Calu3 (cell line): ENCODE results near the gene KLK4. TPM values are rescaled to one million over a fixed set of nuclear protein-coding genes. Genes with fewer than 3 reads are reported as not detected.

ENCODE experiments used
- BruUV-seq: library from RNA; stranded (reverse); fragments of 400-500 nt; replicated peaks from 2 replicates; lab custom pipeline; 2021; lab: Mats Ljungman, UMichigan
- CTCF ChIA-PET: fragments of 300-600 bp; sonication (Branson Sonifier 250); formaldehyde crosslinking; loops from one replicate; lab custom pipeline; 2022; ENCODE audit warnings: antibody characterized with exemption; lab: Charles Lee
- DNase-seq: peaks from one replicate; pipeline ENCODE4 v3.0.0; 2022
- H3K27ac Mint-ChIP-seq: one replicate; pipeline ENCODE4 v1.8.0; 2022; ENCODE audit warnings: mixed read lengths; ENCODE audit not compliant: unreplicated experiment
- H3K27me3 Mint-ChIP-seq: one replicate; pipeline ENCODE4 v1.8.0; 2022; ENCODE audit warnings: mixed read lengths; ENCODE audit not compliant: unreplicated experiment
- H3K36me3 Mint-ChIP-seq: one replicate; pipeline ENCODE4 v1.8.0; 2022; ENCODE audit warnings: mild to moderate bottlenecking, moderate library complexity, mixed read lengths; ENCODE audit not compliant: insufficient read depth, unreplicated experiment
- H3K4me1 Mint-ChIP-seq: one replicate; pipeline ENCODE4 v1.8.0; 2022; ENCODE audit warnings: mild to moderate bottlenecking, low read depth, mixed read lengths; ENCODE audit not compliant: unreplicated experiment
- H3K4me3 Mint-ChIP-seq: one replicate; pipeline ENCODE4 v1.8.0; 2022; ENCODE audit warnings: mild to moderate bottlenecking, low read depth, moderate library complexity, mixed read lengths; ENCODE audit not compliant: unreplicated experiment
- H3K9me3 Mint-ChIP-seq: one replicate; pipeline ENCODE4 v1.8.0; 2022; ENCODE audit warnings: low read depth, mixed read lengths; ENCODE audit not compliant: unreplicated experiment
- intact Hi-C: fragments of 100-400 bp; cut with micrococcal nuclease; formaldehyde crosslinking; loops from one replicate; pipeline ENCODE4 v1.10.0; 2022; ENCODE audit not compliant: unreplicated experiment
- total RNA-seq: library from RNA; stranded (reverse); gene quantifications from 2 replicates; pipeline ENCODE4 v1.2.3, GENCODE V29; 2022
- TF ChIP-seq, protein P1 (sequence below): fragments of 200-600 bp; IDR thresholded peaks from one replicate; pipeline ENCODE4 v1.8.0; 2022; ENCODE audit warnings: antibody characterized with exemption; ENCODE audit not compliant: unreplicated experiment

KLK4 gene
- total RNA-seq, 1 experiment from 2014 or later: not detected

DNA sequence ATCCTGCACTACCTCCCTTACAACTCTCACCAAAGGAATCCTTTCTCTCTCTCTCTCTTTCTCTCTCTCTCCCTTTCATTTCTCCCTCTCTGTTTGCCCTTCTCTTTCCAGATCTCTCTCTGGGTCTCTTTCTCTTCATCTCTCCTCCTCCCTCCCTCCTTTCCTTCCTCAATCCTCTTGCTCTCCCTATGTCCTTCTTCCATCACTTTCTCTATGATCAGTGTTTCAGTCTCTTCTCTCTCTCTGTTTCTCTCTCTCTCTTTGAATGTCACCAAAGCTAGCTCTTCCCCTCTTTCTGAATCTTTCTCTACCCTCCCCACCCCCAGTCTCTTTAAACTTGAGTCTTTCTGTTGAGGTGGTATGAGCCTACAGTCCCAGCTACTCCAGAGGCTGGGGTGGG is 19.8 kb upstream of the KLK4 start:
- TF ChIP-seq, protein P1, sequence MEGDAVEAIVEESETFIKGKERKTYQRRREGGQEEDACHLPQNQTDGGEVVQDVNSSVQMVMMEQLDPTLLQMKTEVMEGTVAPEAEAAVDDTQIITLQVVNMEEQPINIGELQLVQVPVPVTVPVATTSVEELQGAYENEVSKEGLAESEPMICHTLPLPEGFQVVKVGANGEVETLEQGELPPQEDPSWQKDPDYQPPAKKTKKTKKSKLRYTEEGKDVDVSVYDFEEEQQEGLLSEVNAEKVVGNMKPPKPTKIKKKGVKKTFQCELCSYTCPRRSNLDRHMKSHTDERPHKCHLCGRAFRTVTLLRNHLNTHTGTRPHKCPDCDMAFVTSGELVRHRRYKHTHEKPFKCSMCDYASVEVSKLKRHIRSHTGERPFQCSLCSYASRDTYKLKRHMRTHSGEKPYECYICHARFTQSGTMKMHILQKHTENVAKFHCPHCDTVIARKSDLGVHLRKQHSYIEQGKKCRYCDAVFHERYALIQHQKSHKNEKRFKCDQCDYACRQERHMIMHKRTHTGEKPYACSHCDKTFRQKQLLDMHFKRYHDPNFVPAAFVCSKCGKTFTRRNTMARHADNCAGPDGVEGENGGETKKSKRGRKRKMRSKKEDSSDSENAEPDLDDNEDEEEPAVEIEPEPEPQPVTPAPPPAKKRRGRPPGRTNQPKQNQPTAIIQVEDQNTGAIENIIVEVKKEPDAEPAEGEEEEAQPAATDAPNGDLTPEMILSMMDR: no peak
- no TSS peak for BruUV-seq
- intact Hi-C loops: loop anchor here (2.0 kb wide), 1 partner anchor 166 kb away; no protein-coding TSS in a partner anchor
- CTCF ChIA-PET: interaction anchor here (0.9 kb wide), 1 partner anchor 24 kb away, joined by 3 read pairs; no protein-coding TSS in a partner anchor
- H3K4me1 Mint-ChIP-seq: peaks cover 43% of the 10 kb centered on the region
- peaks cover 14% of the 10 kb centered on the region for H3K36me3 Mint-ChIP-seq
- H3K4me3 Mint-ChIP-seq: no peak overlapping the region
- no peaks in the 10 kb centered on the region for H3K9me3 Mint-ChIP-seq
- no peak for DNase-seq
- H3K27ac Mint-ChIP-seq: peak overlapping the region; percentile 59
- H3K27me3 Mint-ChIP-seq: no peaks in the 10 kb centered on the region

DNA sequence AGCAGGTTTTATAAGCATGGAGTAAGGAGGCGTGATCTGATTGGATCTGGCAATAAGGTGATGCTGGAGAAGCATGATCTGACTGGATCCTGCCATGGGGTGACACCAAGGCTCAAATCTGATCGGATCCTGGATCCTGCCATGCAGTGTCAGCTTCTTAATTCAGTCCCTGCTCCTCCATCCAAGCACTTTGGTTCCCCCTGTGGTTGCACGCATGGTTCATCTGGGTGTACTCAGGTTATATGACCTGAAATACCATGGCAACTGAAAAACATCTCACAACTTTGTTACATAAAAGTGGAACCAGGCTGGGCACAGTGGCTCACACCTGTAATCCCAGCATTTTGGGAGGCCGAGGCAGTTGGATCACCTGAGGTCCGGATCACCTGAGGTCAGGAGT is 17.6 kb upstream of the KLK4 start:
- no peaks in the 10 kb centered on the region for H3K27me3 Mint-ChIP-seq
- TF ChIP-seq, protein P1: no peak
- BruUV-seq: no TSS peak
- DNase-seq: no peak
- no peaks in the 10 kb centered on the region for H3K9me3 Mint-ChIP-seq
- peaks cover 39% of the 10 kb centered on the region for H3K4me1 Mint-ChIP-seq
- intact Hi-C loops: no loop called here
- no peak overlapping the region for H3K4me3 Mint-ChIP-seq
- CTCF ChIA-PET: no interaction called here
- peaks cover 14% of the 10 kb centered on the region for H3K36me3 Mint-ChIP-seq
- H3K27ac Mint-ChIP-seq: no peak overlapping the region

DNA sequence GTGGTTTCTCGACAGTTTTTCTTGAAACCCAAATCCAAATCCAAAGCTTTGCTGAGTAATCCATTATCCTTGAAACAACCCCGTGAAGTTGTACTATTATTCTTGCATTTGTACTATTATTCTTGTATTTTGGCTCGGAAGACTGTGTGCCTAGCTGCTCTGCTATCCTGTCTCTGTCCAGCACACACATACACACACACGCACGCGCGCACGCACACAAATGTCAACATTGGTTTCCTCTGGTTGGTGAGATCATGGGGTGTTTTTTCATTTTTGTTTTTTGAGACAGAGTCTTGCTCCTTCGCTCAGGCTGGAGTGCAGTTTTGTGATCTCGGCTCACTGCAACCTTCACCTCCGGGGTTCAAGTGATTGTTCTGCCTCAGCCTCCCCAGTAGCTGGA is 14.9 kb upstream of the KLK4 start:
- no peaks in the 10 kb centered on the region for H3K9me3 Mint-ChIP-seq
- no TSS peak for BruUV-seq
- no peak overlapping the region for H3K4me3 Mint-ChIP-seq
- DNase-seq: no peak
- no peaks in the 10 kb centered on the region for H3K27me3 Mint-ChIP-seq
- TF ChIP-seq, protein P1: no peak
- no peak overlapping the region for H3K27ac Mint-ChIP-seq
- peaks cover 26% of the 10 kb centered on the region for H3K4me1 Mint-ChIP-seq
- CTCF ChIA-PET: interaction anchor here (0.5 kb wide), 1 partner anchor 169 kb away, joined by 4 read pairs; no protein-coding TSS in a partner anchor
- intact Hi-C loops: no loop called here
- H3K36me3 Mint-ChIP-seq: peaks cover 9% of the 10 kb centered on the region

DNA sequence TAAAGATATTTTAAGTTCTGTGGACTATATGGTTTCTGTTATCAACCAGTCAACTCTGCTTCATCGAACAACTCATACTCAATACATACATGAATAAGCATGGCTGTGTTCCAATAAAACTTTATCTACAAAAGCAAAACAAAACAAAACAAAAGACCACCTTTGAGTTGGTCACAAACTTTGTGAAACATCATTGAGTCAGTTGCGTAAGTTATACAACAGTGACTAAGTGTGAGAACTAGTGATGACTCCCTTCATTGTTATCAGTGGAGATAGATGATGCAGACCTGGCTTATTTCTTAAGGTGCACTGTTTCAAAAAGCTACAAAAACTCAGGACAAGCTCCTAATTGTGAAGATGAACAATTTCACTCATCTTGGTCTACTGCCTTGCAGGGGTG is 14.5 kb upstream of the KLK4 start:
- Mint-ChIP-seq H3K9me3 (no peaks in the 10 kb centered on the region), H3K4me3 (no peak overlapping the region), H3K4me1 (peaks cover 24% of the 10 kb centered on the region), H3K36me3 (peaks cover 5% of the 10 kb centered on the region), H3K27ac (no peak overlapping the region), H3K27me3 (peaks cover 4% of the 10 kb centered on the region)
- DNase-seq: no peak
- TF ChIP-seq, protein P1: no peak
- intact Hi-C loops: no loop called here
- no TSS peak for BruUV-seq
- CTCF ChIA-PET: interaction anchor here (0.5 kb wide), 1 partner anchor 169 kb away, joined by 4 read pairs; no protein-coding TSS in a partner anchor
